IMR-90 (cell line): ENCODE measurements around the gene AMBRA1.

Source experiments
- POLR2A ChIP-seq: IDR thresholded peaks from 2 replicates; pipeline ENCODE4 v1.6.1; 2012; ENCODE audit warnings: mild to moderate bottlenecking, low read depth, low read length
- RCOR1 ChIP-seq: IDR thresholded peaks from 2 replicates; pipeline ENCODE4 v1.6.1; 2012; ENCODE audit warnings: mild to moderate bottlenecking, low read length, improper control_type of control experiment; ENCODE audit not compliant: insufficient replicate concordance
- TF ChIP-seq, protein P1 (sequence below): conservative IDR thresholded peaks from 2 replicates; pipeline ENCODE4 v1.5.1; 2012; ENCODE audit warnings: mild to moderate bottlenecking, low read depth, low read length, improper control_type of control experiment

DNA sequence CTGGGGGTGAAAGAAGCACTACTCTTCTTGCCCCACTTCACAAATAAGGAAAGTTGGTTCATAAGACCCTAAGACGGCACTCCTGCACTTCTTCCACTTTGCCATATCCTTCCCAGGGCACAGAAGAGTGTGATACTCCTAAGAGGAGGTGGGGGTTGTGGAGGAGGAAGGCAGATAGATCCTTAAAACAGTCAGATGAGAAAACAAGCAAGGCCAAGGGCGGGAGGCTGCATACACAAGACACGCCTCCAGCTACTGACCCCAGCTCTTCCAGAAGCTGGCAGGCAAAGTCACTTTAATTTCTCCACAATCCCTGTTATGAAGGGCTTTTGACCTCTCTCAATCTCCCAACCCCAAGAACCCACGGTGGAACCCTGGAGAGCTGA, 200.6 kb downstream of the AMBRA1 start:
- TF ChIP-seq, protein P1, sequence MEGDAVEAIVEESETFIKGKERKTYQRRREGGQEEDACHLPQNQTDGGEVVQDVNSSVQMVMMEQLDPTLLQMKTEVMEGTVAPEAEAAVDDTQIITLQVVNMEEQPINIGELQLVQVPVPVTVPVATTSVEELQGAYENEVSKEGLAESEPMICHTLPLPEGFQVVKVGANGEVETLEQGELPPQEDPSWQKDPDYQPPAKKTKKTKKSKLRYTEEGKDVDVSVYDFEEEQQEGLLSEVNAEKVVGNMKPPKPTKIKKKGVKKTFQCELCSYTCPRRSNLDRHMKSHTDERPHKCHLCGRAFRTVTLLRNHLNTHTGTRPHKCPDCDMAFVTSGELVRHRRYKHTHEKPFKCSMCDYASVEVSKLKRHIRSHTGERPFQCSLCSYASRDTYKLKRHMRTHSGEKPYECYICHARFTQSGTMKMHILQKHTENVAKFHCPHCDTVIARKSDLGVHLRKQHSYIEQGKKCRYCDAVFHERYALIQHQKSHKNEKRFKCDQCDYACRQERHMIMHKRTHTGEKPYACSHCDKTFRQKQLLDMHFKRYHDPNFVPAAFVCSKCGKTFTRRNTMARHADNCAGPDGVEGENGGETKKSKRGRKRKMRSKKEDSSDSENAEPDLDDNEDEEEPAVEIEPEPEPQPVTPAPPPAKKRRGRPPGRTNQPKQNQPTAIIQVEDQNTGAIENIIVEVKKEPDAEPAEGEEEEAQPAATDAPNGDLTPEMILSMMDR: no peak
- no peak for TF ChIP-seq POLR2A
- TF ChIP-seq RCOR1: no peak
